T-helper 1 cell treated with Interleukin-12 subunit alpha and Interleukin-12 subunit beta and Interleukin-4 antibody, amounts not matched to agents 30 ng/mL and 1 ng/mL, for 36 hours (primary cell): Measurements from ENCODE around the gene DDX55. TPM values are rescaled to one million over a fixed set of nuclear protein-coding genes. Genes with fewer than 3 reads are reported as not detected.

Experiments used
- total RNA-seq: library from RNA; stranded (reverse); gene quantifications from 2 replicates; pipeline ENCODE4 v1.2.3, GENCODE V29; 2022

The DDX55 gene
- total RNA-seq, 1 donor from 2014 or later: 44.2 TPM

Other genes with a start within 250 kb of the DDX55 start
- 44.1 and 44.9 TPM in 2 replicates for gene SBNO1, start 237.3 kb upstream of the DDX55 start, total RNA-seq
- gene KMT5A, start 218.0 kb upstream of the DDX55 start, total RNA-seq: 56.1 and 59.7 TPM in 2 replicates
- 7.6 and 8.0 TPM in 2 replicates for gene RILPL2, start 165.4 kb upstream of the DDX55 start, total RNA-seq
- gene SNRNP35, start 144.0 kb upstream of the DDX55 start, total RNA-seq: 28.7 and 31.8 TPM in 2 replicates
- 1.2 and 1.5 TPM in 2 replicates for gene RILPL1, start 68.4 kb upstream of the DDX55 start, total RNA-seq
- 212 and 227 TPM in 2 replicates for gene TMED2, start 17.5 kb upstream of the DDX55 start, total RNA-seq
- 68.2 and 73.6 TPM in 2 replicates for gene EIF2B1, start 31.6 kb downstream of the DDX55 start, total RNA-seq
- gene GTF2H3, start 31.7 kb downstream of the DDX55 start, total RNA-seq: 43.7 and 50.5 TPM in 2 replicates
- gene TCTN2, start 69.0 kb downstream of the DDX55 start, total RNA-seq: 1.9 and 2.0 TPM in 2 replicates
- gene ATP6V0A2, start 110.3 kb downstream of the DDX55 start, total RNA-seq: 51.4 and 59.1 TPM in 2 replicates
- 0.20 and 0.25 TPM in 2 replicates for gene DNAH10, start 160.2 kb downstream of the DDX55 start, total RNA-seq